Mesothelial cell of epicardium (in vitro differentiated cells): ENCODE measurements around the gene PAK4. TPM values are rescaled to one million over a fixed set of nuclear protein-coding genes. Genes with fewer than 3 reads are reported as not detected.
A peak's percentile ranks its signal among the peaks of the same experiment; 100 is the strongest.

ENCODE experiments used
- DNase-seq, 2 experiments: peaks; one replicate each; pipeline ENCODE4 v3.0.0; 2021; ENCODE audit warnings: low spot score in 2 of 2; ENCODE audit not compliant: unreplicated experiment in 2 of 2
- H3K27ac Mint-ChIP-seq: 2 replicates; pipeline ENCODE4 v1.8.0; 2021; ENCODE audit warnings: mixed read lengths
- H3K27me3 Mint-ChIP-seq: 2 replicates; pipeline ENCODE4 v1.8.0; 2021; ENCODE audit warnings: low read depth, mixed read lengths
- H3K36me3 Mint-ChIP-seq: 2 replicates; pipeline ENCODE4 v1.8.0; 2021; ENCODE audit warnings: mixed read lengths
- H3K4me1 Mint-ChIP-seq: 2 replicates; pipeline ENCODE4 v1.8.0; 2021; ENCODE audit warnings: mixed read lengths
- H3K4me3 Mint-ChIP-seq: 2 replicates; pipeline ENCODE4 v1.8.0; 2021; ENCODE audit warnings: mild to moderate bottlenecking, moderate library complexity, mixed read lengths
- H3K9me3 Mint-ChIP-seq: 2 replicates; pipeline ENCODE4 v1.8.0; 2021; ENCODE audit warnings: mixed read lengths
- CTCF ChIP-seq: fragments of 200-600 bp; sonication (generic); IDR thresholded peaks from one replicate; pipeline ENCODE4 v1.5.0; 2021; ENCODE audit warnings: antibody characterized with exemption; ENCODE audit not compliant: unreplicated experiment
- total RNA-seq: library from RNA; stranded (reverse); gene quantifications from 3 replicates; pipeline ENCODE4 v1.2.1, GENCODE V29; 2021

Gene PAK4
- total RNA-seq, 1 donor from 2014 or later, result 102 TPM

GRCh38 chr19:39144290-39145071, 18.9 kb downstream of the PAK4 start:
- Mint-ChIP-seq H3K4me1 (peaks cover 54% of the 10 kb centered on the region), H3K36me3 (peaks cover 11% of the 10 kb centered on the region), H3K9me3 (peaks cover 2% of the 10 kb centered on the region), H3K27ac (peak overlapping the region; percentile 93), H3K4me3 (no peak overlapping the region), H3K27me3 (no peaks in the 10 kb centered on the region)
- DNase-seq, result no peak
- TF ChIP-seq CTCF, result no peak

GRCh38 chr19:39145180-39145953, 19.8 kb downstream of the PAK4 start:
- peaks cover 11% of the 10 kb centered on the region for H3K36me3 Mint-ChIP-seq
- peaks cover 45% of the 10 kb centered on the region for H3K4me1 Mint-ChIP-seq
- peaks cover 2% of the 10 kb centered on the region for H3K9me3 Mint-ChIP-seq
- peak overlapping the region; percentile 95 for H3K27ac Mint-ChIP-seq
- no peaks in the 10 kb centered on the region for H3K27me3 Mint-ChIP-seq
- no peak overlapping the region for H3K4me3 Mint-ChIP-seq
- no peak for TF ChIP-seq CTCF
- no peak for DNase-seq

- H3K4me1 Mint-ChIP-seq, result peaks cover 44% of the 10 kb centered on the region
- H3K36me3 Mint-ChIP-seq, result peaks cover 11% of the 10 kb centered on the region
- H3K27me3 Mint-ChIP-seq, result no peaks in the 10 kb centered on the region
- peak overlapping the region; percentile 95 for H3K27ac Mint-ChIP-seq
- TF ChIP-seq CTCF, result no peak
- H3K9me3 Mint-ChIP-seq, result peaks cover 2% of the 10 kb centered on the region
- DNase-seq, result no peak
- H3K4me3 Mint-ChIP-seq, result no peak overlapping the region
Measured at GRCh38 chr19:39146091-39146490, 20.5 kb downstream of the PAK4 start.

GRCh38 chr19:39146686-39147450, 21.3 kb downstream of the PAK4 start:
- no peak for DNase-seq
- Mint-ChIP-seq H3K4me1 (peaks cover 39% of the 10 kb centered on the region), H3K27me3 (no peaks in the 10 kb centered on the region), H3K4me3 (no peak overlapping the region), H3K27ac (peak overlapping the region; percentile 95), H3K9me3 (peaks cover 2% of the 10 kb centered on the region), H3K36me3 (peaks cover 11% of the 10 kb centered on the region)
- TF ChIP-seq CTCF, result no peak

- H3K9me3 Mint-ChIP-seq, result peaks cover 2% of the 10 kb centered on the region
- H3K27ac Mint-ChIP-seq, result peak overlapping the region; percentile 5
- H3K4me3 Mint-ChIP-seq, result no peak overlapping the region
- H3K36me3 Mint-ChIP-seq, result peaks cover 11% of the 10 kb centered on the region
- H3K27me3 Mint-ChIP-seq, result no peaks in the 10 kb centered on the region
- peaks cover 36% of the 10 kb centered on the region for H3K4me1 Mint-ChIP-seq
- no peak for TF ChIP-seq CTCF
- no peak for DNase-seq
Measured at GRCh38 chr19:39147480-39147879, 21.9 kb downstream of the PAK4 start.
